Measurements from ENCODE around the gene PPP1R12C. TPM values are rescaled to one million over a fixed set of nuclear protein-coding genes. Genes with fewer than 3 reads are reported as not detected.

Gene PPP1R12C
- total and polyA plus RNA-seq, 9 donors = 21.4 to 152 (median 110) TPM

DNA sequence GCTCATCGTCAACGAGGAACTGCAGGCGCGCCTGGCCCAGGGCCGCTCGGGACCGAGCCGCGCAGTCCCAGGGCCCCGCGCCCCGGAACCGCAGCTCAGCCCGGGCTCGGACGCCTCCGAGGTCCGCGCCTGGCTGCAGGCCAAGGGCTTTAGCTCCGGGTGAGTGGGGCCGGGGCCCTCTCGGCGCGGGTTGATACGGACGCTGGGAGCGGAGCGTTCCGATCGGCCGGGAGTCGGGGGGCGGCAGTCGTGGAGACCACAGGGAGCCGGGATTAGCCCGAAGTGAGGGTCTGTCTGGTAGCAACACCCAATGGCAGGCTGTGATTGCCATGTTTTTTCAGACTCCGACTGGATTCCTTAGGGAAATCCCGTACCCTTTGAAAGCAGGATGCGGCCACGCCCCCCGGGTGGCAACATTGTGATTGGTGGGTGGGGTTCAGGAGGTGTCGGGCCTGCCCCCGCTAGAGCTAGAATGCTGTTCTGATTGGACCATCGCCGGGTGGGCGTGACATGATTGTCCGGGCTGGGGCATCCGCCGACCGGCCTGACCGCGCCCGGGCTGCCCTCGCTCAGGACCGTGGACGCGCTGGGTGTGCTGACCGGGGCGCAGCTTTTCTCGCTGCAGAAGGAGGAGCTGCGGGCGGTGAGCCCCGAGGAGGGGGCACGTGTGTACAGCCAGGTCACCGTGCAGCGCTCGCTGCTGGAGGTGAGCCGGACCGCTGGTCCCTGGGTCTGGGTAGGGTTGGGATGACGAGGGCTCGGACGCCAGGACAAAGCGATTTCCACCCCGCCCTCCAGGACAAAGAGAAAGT lies 30.5 kb downstream of the PPP1R12C start:
- peaks cover 7% of the 10 kb centered on the region for H3K4me1 ChIP-seq (ENCODE audit: insufficient read depth)
- 0 to 1% (median 1%) methylated on average over 66 to 74 of the region's 74 CpGs for WGBS, 3 donors
- peaks cover 6% of the 10 kb centered on the region for H3K27me3 ChIP-seq
- H3K36me3 ChIP-seq = no peaks in the 10 kb centered on the region
- intact Hi-C loops (cut with DNase I) = no loop called here
- TF ChIP-seq POLR2A (IDR thresholded peaks at IDR 0.05) = no peak
- TF ChIP-seq EP300 (IDR thresholded peaks at IDR 0.05) = no peak
- TF ChIP-seq, protein P1, sequence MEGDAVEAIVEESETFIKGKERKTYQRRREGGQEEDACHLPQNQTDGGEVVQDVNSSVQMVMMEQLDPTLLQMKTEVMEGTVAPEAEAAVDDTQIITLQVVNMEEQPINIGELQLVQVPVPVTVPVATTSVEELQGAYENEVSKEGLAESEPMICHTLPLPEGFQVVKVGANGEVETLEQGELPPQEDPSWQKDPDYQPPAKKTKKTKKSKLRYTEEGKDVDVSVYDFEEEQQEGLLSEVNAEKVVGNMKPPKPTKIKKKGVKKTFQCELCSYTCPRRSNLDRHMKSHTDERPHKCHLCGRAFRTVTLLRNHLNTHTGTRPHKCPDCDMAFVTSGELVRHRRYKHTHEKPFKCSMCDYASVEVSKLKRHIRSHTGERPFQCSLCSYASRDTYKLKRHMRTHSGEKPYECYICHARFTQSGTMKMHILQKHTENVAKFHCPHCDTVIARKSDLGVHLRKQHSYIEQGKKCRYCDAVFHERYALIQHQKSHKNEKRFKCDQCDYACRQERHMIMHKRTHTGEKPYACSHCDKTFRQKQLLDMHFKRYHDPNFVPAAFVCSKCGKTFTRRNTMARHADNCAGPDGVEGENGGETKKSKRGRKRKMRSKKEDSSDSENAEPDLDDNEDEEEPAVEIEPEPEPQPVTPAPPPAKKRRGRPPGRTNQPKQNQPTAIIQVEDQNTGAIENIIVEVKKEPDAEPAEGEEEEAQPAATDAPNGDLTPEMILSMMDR (IDR thresholded peaks at IDR 0.05) = no peak
- H3K4me3 ChIP-seq = peak overlapping the region; percentile 29
- peak; percentile 92 to 95 (median 92) for DNase-seq
- H3K27ac ChIP-seq = no peak overlapping the region
- peaks cover 0 to 4% of the 10 kb centered on the region in 2 donors for H3K9me3 ChIP-seq

DNA sequence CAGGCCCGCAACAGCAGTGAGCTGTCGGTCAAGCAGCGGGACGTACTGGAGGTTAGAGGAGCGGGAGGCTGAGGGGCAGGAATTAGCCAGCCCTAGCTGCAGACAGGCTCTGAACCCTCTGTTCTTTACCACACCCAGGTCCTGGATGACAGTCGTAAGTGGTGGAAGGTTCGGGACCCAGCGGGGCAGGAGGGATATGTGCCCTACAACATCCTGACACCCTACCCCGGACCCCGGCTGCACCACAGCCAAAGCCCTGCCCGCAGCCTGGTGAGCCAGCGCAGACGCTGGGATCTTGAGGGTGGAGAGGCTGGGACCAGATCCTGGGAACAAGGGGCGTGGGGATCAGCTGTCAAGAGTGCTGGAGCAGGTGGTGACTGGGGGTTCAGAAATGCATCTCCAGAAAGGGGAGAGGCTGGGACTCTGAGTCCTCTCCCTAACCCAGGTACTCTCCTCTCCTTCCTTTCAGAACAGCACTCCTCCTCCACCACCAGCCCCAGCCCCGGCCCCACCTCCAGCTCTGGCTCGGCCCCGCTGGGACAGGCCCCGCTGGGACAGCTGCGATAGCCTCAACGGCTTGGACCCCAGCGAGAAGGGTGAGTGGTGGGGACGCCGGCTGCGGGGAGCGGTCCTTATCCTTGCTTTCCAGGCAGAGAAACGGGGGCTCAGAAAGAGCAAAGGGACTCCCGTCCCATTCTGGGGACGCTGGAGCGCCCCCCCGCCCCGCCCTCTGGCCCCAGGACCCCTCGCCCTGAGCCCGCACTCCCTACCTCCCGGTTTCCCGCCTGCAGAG lies 31.3 kb downstream of the PPP1R12C start:
- no peak overlapping the region for H3K27ac ChIP-seq
- peaks cover 9% of the 10 kb centered on the region for H3K4me1 ChIP-seq (ENCODE audit: insufficient read depth)
- intact Hi-C loops (cut with DNase I) = no loop called here
- H3K36me3 ChIP-seq = no peaks in the 10 kb centered on the region
- H3K27me3 ChIP-seq = peaks cover 6% of the 10 kb centered on the region
- WGBS, 3 donors = 20 to 26% (median 24%) methylated on average over 34 to 35 of the region's 35 CpGs
- peak overlapping the region; percentile 29 for H3K4me3 ChIP-seq
- peak in 1 of 5 donors; percentile 37 for DNase-seq
- peaks cover 0 to 4% of the 10 kb centered on the region in 2 donors for H3K9me3 ChIP-seq
- TF ChIP-seq, protein P1 (IDR thresholded peaks at IDR 0.05) = no peak
- TF ChIP-seq EP300 (IDR thresholded peaks at IDR 0.05) (no peak), POLR2A (IDR thresholded peaks at IDR 0.05) (no peak)

DNA sequence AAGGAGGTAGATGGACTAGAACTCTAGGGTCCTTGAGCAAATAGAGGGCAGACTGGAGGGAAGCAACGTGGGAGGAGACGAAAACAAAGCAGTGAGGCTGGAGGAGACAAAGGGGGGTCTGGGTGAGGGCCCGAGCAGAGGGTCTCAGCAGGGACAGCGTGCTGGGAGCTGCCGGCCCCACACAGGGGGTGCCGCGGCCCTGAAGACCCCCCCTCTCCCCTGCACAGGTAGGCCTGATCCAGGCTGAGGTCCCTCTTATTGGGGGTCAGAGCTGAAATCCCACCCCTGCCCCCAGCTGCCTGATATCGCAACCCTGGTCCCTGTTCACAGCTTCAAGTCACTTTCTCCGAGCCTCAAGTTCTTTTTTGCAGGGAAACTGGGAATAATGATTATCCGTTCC lies 33.0 kb downstream of the PPP1R12C start:
- WGBS, 3 donors = 61 to 65% (median 64%) methylated on average over 10 of the region's 10 CpGs
- Histone ChIP-seq H3K9me3 (peaks cover 0 to 4% of the 10 kb centered on the region in 2 donors), H3K27me3 (peaks cover 11% of the 10 kb centered on the region), H3K36me3 (no peaks in the 10 kb centered on the region), H3K4me3 (no peak overlapping the region), H3K4me1 (ENCODE audit: insufficient read depth) (peaks cover 16% of the 10 kb centered on the region), H3K27ac (no peak overlapping the region)
- TF ChIP-seq, protein P1 (IDR thresholded peaks at IDR 0.05) = no peak
- TF ChIP-seq POLR2A (IDR thresholded peaks at IDR 0.05) (no peak), EP300 (IDR thresholded peaks at IDR 0.05) (no peak)
- no peak for DNase-seq
- intact Hi-C loops (cut with DNase I) = no loop called here

DNA sequence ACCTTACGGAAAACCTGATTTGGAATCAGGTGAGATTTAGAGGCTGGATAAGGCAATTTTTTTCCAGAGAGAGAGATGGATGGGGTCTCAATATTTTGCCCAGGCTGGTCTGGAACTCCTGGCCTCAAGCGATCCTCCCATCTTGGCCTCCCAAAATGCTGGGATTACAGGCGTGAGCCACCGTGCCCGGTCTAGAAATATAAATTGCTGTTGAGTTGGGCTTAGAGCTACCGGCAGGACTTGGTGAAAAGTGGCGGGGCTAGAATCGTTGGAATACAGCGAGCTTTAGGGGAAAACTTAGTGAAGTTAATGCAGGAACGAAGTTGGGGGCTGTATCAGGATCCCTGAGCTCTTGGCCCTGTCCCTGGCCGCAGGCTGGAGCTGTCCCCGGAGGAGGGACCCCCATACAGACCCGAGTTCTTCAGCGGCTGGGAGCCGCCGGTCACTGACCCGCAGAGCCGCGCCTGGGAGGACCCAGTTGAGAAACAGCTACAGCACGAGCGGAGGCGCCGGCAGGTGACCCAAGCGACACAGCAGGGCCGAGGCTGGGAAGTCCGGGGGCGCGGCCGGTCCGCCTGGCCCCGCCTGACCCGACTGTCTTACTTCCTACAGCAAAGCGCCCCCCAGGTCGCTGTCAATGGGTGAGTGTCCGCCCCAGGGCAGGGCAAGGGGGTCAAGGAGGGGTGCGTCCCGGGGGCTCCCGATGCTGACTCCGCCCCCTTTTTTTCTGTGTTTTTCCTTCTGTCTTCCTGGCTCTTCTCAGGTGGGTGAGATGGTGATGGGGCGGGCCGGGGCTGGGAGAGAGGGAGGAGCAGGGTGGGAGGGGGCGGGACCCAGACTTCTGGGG lies 34.2 kb downstream of the PPP1R12C start:
- peaks cover 16% of the 10 kb centered on the region for H3K4me1 ChIP-seq (ENCODE audit: insufficient read depth)
- TF ChIP-seq POLR2A (IDR thresholded peaks at IDR 0.05) (no peak), EP300 (IDR thresholded peaks at IDR 0.05) (no peak)
- TF ChIP-seq, protein P1 (IDR thresholded peaks at IDR 0.05) = no peak
- intact Hi-C loops (cut with DNase I) = no loop called here
- no peak for DNase-seq
- H3K9me3 ChIP-seq = peaks cover 0 to 4% of the 10 kb centered on the region in 2 donors
- no peak overlapping the region for H3K4me3 ChIP-seq
- WGBS, 3 donors = 30 to 42% (median 42%) methylated on average over 42 of the region's 42 CpGs
- H3K27me3 ChIP-seq = peaks cover 11% of the 10 kb centered on the region
- no peaks in the 10 kb centered on the region for H3K36me3 ChIP-seq
- H3K27ac ChIP-seq = no peak overlapping the region
